SK-N-SH (cell line): ENCODE measurements around the gene NCF4. TPM values are rescaled to one million over a fixed set of nuclear protein-coding genes. Genes with fewer than 3 reads are reported as not detected.

Experiments
- CTCF ChIA-PET: fragments of 300-600, 350-600 bp; formaldehyde crosslinking; extraction: SDS; loops from one replicate; lab custom pipeline; 2021; lab: Yijun Ruan, JAX
- POLR2A ChIA-PET: fragments of 350-600 bp; sonication (Branson Sonifier 250); formaldehyde crosslinking; extraction: SDS; loops from one replicate; lab custom pipeline; 2020; ENCODE audit warnings: antibody characterized with exemption, inconsistent platforms; lab: Yijun Ruan, JAX
- DNase-seq: peaks from one replicate; pipeline ENCODE4 v3.0.0; 2012
- H2AFZ ChIP-seq: fragments of 200-600 bp; sonication (generic); 2 replicates; pipeline ENCODE4 v1.8.1; 2016; ENCODE audit warnings: antibody characterized with exemption, mild to moderate bottlenecking, low read depth
- H3F3A ChIP-seq: fragments of 200-600 bp; sonication (generic); replicated peaks from 2 replicates; pipeline ENCODE3; 2016; ENCODE audit warnings: antibody characterized with exemption, mild to moderate bottlenecking; ENCODE audit not compliant: insufficient read depth
- H3K27ac ChIP-seq, 2 experiments: fragments of 200-500 bp in 1 of 2; fragments of 200-600 bp in 1 of 2; sonication (Bioruptor generic) in 1 of 2; sonication (generic), shearing (Covaris generic) in 1 of 2; 2 replicates each; pipeline versions ENCODE4 v1.5.1 to v1.6.1; 2014 to 2016; ENCODE audit warnings: low read depth in 2 of 2, inconsistent platforms in 1 of 2, low read length in 1 of 2, mild to moderate bottlenecking in 1 of 2, mixed read lengths in 1 of 2
- H3K27me3 ChIP-seq: fragments of 200-600 bp; sonication (generic), shearing (Covaris generic); 2 replicates; pipeline ENCODE4 v1.6.1; 2016; ENCODE audit warnings: mixed run types; ENCODE audit not compliant: insufficient read depth
- H3K36me3 ChIP-seq, 2 experiments: fragments of 200-500 bp in 1 of 2; fragments of 200-600 bp in 1 of 2; sonication (Bioruptor generic) in 1 of 2; sonication (generic) in 1 of 2; replicated peaks in 1 of 2; 2 replicates each; pipeline versions ENCODE3 to v1.5.1; 2014 to 2016; ENCODE audit warnings: low read length in 1 of 2, mild to moderate bottlenecking in 1 of 2; ENCODE audit not compliant: insufficient read depth in 2 of 2, control insufficient read depth in 1 of 2
- H3K4me1 ChIP-seq, 2 experiments: fragments of 200-500 bp in 1 of 2; fragments of 200-600 bp in 1 of 2; sonication (Bioruptor generic) in 1 of 2; sonication (generic), shearing (Covaris generic) in 1 of 2; 2 replicates each; pipeline versions ENCODE4 v1.5.1 to v1.6.1; 2014 to 2016; ENCODE audit warnings: low read depth in 1 of 2, low read length in 1 of 2, mixed run types in 1 of 2; ENCODE audit not compliant: insufficient read depth in 2 of 2, control insufficient read depth in 1 of 2
- H3K4me2 ChIP-seq: fragments of 200-600 bp; sonication (generic), shearing (Covaris generic); 2 replicates; pipeline ENCODE4 v1.6.1; 2017; ENCODE audit warnings: mixed run types
- H3K4me3 ChIP-seq, 2 experiments: fragments of 200-500 bp in 1 of 2; fragments of 200-600 bp in 1 of 2; sonication (Bioruptor generic) in 1 of 2; sonication (generic), shearing (Covaris generic) in 1 of 2; 2 replicates each; pipeline versions ENCODE4 v1.5.1 to v1.8.1; 2014 to 2016; ENCODE audit warnings: low read depth in 2 of 2, inconsistent platforms in 1 of 2, low read length in 1 of 2, mild to moderate bottlenecking in 1 of 2, mixed read lengths in 1 of 2, moderate library complexity in 1 of 2
- H3K79me2 ChIP-seq: fragments of 200-600 bp; sonication (generic); 2 replicates; pipeline ENCODE4 v1.8.1; 2017; ENCODE audit warnings: mild to moderate bottlenecking; ENCODE audit not compliant: insufficient read depth
- H3K9ac ChIP-seq: fragments of 200-600 bp; sonication (generic); 2 replicates; pipeline ENCODE4 v1.6.1; 2017; ENCODE audit warnings: mixed run types
- H3K9me2 ChIP-seq: fragments of 200-600 bp; sonication (generic); 2 replicates; pipeline ENCODE4 v1.6.1; 2017; ENCODE audit warnings: mixed run types
- H3K9me3 ChIP-seq: fragments of 200-600 bp; sonication (generic); 2 replicates; pipeline ENCODE4 v1.6.1; 2017; ENCODE audit warnings: mixed run types, mild to moderate bottlenecking, moderate library complexity
- H4K20me1 ChIP-seq: fragments of 200-600 bp; sonication (generic); 2 replicates; pipeline ENCODE4 v1.6.1; 2017; ENCODE audit warnings: mild to moderate bottlenecking, mixed run types; ENCODE audit not compliant: insufficient read depth
- ELF1 ChIP-seq: IDR thresholded peaks from 2 replicates; pipeline ENCODE4 v1.4.0; 2012
- EP300 ChIP-seq, 2 experiments: IDR thresholded peaks; 2 replicates each; pipeline versions ENCODE4 v1.4.0 to v1.6.1; 2012; ENCODE audit warnings: borderline replicate concordance in 1 of 2, low read depth in 1 of 2, low read length in 1 of 2
- FOSL2 ChIP-seq: IDR thresholded peaks from 2 replicates; pipeline ENCODE4 v1.4.0; 2012; ENCODE audit warnings: low read depth, mild to moderate bottlenecking, moderate library complexity, borderline replicate concordance
- FOXJ3 ChIP-seq: sonication (generic); formaldehyde crosslinking; IDR thresholded peaks from 2 replicates; pipeline ENCODE4 v1.5.1; 2020; ENCODE audit warnings: mild to moderate bottlenecking, missing genetic modification reagents
- GATA2 ChIP-seq: sonication (generic); formaldehyde crosslinking; IDR thresholded peaks from 2 replicates; pipeline ENCODE4 v1.5.0; 2020; ENCODE audit warnings: mild to moderate bottlenecking, missing genetic modification reagents
- MXI1 ChIP-seq: IDR thresholded peaks from 2 replicates; pipeline ENCODE4 v1.6.1; 2012; ENCODE audit warnings: mild to moderate bottlenecking, low read depth, low read length, improper control_type of control experiment
- NRF1 ChIP-seq: IDR thresholded peaks from 2 replicates; pipeline ENCODE4 v1.6.1; 2012; ENCODE audit warnings: low read depth, mild to moderate bottlenecking, low read length
- RAD21 ChIP-seq: IDR thresholded peaks from 2 replicates; pipeline ENCODE4 v1.6.1; 2012; ENCODE audit warnings: mild to moderate bottlenecking, low read length
- RCOR1 ChIP-seq: fragments of 150-350 bp; IDR thresholded peaks from 2 replicates; pipeline ENCODE4 v1.6.1; 2017; ENCODE audit warnings: antibody characterized with exemption, low read length
- RXRA ChIP-seq: IDR thresholded peaks from 2 replicates; pipeline ENCODE4 v1.4.0; 2012; ENCODE audit warnings: low read depth, mild to moderate bottlenecking, borderline replicate concordance
- TAF1 ChIP-seq: IDR thresholded peaks from 2 replicates; pipeline ENCODE4 v1.6.1; 2012; ENCODE audit warnings: low read depth, mild to moderate bottlenecking, low read length, moderate library complexity, borderline replicate concordance
- TEAD4 ChIP-seq: IDR thresholded peaks from 2 replicates; pipeline ENCODE4 v1.4.0; 2012; ENCODE audit warnings: mild to moderate bottlenecking, borderline replicate concordance; ENCODE audit not compliant: insufficient read depth
- YY1 ChIP-seq: IDR thresholded peaks from 2 replicates; pipeline ENCODE4 v1.4.0; 2012; ENCODE audit warnings: low read depth, mild to moderate bottlenecking
- WGBS: methylation state at CpG from one replicate; pipeline ENCODE4 v1.1.6; 2017; ENCODE audit warnings: low lambda C conversion rate; 5-methylcytosine and 5-hydroxymethylcytosine counted together
- polyA plus RNA-seq, 3 experiments: library from polyadenylated mRNA; depleted of rRNA; stranded (reverse); fragments of >200 nt; gene quantifications; 2 replicates each; pipeline ENCODE4 v1.2.3, GENCODE V29; 2012
- TF ChIP-seq, protein P1 (sequence below): IDR thresholded peaks from 2 replicates; pipeline ENCODE4 v1.4.0; 2012; ENCODE audit warnings: low read depth, borderline replicate concordance
- TF ChIP-seq, protein P2 (sequence below): fragments of 150-350 bp; IDR thresholded peaks from 2 replicates; pipeline ENCODE4 v1.6.1; 2017; ENCODE audit warnings: antibody characterized with exemption, low read length, low read depth, borderline replicate concordance
- TF ChIP-seq, protein P3 (sequence below): fragments of 150-350 bp; IDR thresholded peaks from 2 replicates; pipeline ENCODE4 v1.6.1; 2016; ENCODE audit warnings: mild to moderate bottlenecking, low read depth, low read length
- TF ChIP-seq, protein P4 (sequence below): IDR thresholded peaks from 2 replicates; pipeline ENCODE4 v1.6.1; 2012; ENCODE audit warnings: mild to moderate bottlenecking, low read depth, low read length, moderate library complexity
- TF ChIP-seq, protein P5 (sequence below): IDR thresholded peaks from 2 replicates; pipeline ENCODE4 v1.4.0; 2012; ENCODE audit warnings: low read depth, borderline replicate concordance
- TF ChIP-seq, protein P6 (sequence below): IDR thresholded peaks from 2 replicates; pipeline ENCODE4 v1.4.0; 2012; ENCODE audit warnings: low read depth
- TF ChIP-seq, protein P7 (sequence below): IDR thresholded peaks from 2 replicates; pipeline ENCODE4; 2012

NCF4 gene
- polyA plus RNA-seq, 1 of the 3 experiments (the other 2 are of a cell fraction), result not detected

DNA sequence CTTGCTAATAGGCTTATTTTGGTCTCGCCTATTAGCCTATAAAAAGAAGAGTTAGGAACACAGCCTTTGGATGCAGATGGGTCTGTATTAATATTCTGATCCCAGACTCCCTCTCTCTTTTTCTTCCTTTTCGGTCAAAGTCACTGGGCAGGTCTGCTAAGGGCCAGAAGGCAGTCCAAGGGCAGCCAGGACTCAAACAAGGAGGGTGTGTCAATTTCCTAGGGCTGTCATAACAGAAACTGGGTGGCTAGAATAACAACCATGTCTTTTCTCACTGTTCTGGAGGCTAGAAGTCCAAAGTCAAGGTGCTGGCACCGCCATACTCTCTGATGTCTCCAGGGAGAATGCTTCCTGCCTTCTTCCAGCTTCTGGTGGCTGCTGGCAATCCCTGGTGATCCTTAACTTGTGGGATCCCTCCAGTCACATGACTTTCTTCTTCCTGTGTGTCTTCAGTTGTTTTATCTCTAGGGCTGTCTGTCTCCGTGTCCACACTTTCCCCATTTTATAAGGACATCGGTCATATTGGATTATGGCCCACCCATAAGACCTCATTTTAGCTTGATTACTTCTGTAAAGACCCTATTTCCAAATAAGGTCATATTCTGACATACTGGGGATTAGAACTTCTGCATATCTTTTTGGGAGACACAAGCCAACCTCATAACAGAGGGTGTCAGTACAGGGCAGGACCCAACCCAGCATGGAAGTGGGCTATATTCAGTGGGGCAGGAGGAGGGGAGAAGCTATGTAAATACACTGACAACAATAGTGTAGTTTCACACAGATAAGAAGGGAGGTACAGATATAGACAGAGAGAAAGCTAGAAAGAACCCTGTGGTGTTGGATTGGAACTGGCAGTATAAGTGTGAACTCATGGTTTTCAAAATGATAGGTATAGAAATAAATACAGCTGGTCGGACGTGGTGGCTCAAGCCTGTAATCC, 46.7 kb downstream of the NCF4 start:
- no peaks in the 10 kb centered on the region for H4K20me1 ChIP-seq
- no peaks in the 10 kb centered on the region for H3K9me3 ChIP-seq
- DNase-seq, result no peak
- H3K9me2 ChIP-seq, result no peaks in the 10 kb centered on the region
- no peak overlapping the region for H3K27ac ChIP-seq
- no peak overlapping the region for H3K4me2 ChIP-seq
- H2AFZ ChIP-seq, result no peak overlapping the region
- 26% methylated on average over 7 of the region's 7 CpGs for WGBS
- no peaks in the 10 kb centered on the region for H3K36me3 ChIP-seq
- no peaks in the 10 kb centered on the region for H3K79me2 ChIP-seq
- H3K9ac ChIP-seq, result no peak overlapping the region
- H3K27me3 ChIP-seq, result no peaks in the 10 kb centered on the region
- CTCF ChIA-PET, result interaction anchor here (0.9 to 1.1 kb wide), 3 partner anchors 34 to 56 kb away, joined by 3 to 4 read pairs (median 3); no protein-coding TSS in a partner anchor
- no peak overlapping the region for H3K4me3 ChIP-seq
- POLR2A ChIA-PET, result no interaction called here
- H3F3A ChIP-seq, result no peaks in the 10 kb centered on the region
- no peak for TF ChIP-seq RXRA
- TF ChIP-seq ELF1, result no peak
- TF ChIP-seq, protein P1, sequence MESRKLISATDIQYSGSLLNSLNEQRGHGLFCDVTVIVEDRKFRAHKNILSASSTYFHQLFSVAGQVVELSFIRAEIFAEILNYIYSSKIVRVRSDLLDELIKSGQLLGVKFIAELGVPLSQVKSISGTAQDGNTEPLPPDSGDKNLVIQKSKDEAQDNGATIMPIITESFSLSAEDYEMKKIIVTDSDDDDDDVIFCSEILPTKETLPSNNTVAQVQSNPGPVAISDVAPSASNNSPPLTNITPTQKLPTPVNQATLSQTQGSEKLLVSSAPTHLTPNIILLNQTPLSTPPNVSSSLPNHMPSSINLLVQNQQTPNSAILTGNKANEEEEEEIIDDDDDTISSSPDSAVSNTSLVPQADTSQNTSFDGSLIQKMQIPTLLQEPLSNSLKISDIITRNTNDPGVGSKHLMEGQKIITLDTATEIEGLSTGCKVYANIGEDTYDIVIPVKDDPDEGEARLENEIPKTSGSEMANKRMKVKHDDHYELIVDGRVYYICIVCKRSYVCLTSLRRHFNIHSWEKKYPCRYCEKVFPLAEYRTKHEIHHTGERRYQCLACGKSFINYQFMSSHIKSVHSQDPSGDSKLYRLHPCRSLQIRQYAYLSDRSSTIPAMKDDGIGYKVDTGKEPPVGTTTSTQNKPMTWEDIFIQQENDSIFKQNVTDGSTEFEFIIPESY, result no peak
- no peak for TF ChIP-seq NRF1
- TF ChIP-seq GATA2 (CRISPR knock-in tag), result no peak
- TF ChIP-seq, protein P2, sequence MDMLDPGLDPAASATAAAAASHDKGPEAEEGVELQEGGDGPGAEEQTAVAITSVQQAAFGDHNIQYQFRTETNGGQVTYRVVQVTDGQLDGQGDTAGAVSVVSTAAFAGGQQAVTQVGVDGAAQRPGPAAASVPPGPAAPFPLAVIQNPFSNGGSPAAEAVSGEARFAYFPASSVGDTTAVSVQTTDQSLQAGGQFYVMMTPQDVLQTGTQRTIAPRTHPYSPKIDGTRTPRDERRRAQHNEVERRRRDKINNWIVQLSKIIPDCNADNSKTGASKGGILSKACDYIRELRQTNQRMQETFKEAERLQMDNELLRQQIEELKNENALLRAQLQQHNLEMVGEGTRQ, result no peak
- no peak for TF ChIP-seq TAF1
- TF ChIP-seq EP300 (IDR thresholded peaks at IDR 0.05; ENCODE audit: borderline replicate concordance in 1 of 2, low read depth in 1 of 2, low read length in 1 of 2), result no peak
- no peak for TF ChIP-seq YY1
- TF ChIP-seq FOXJ3 (CRISPR knock-in tag), result no peak
- TF ChIP-seq TEAD4, result no peak
- no peak for TF ChIP-seq MXI1
- TF ChIP-seq RCOR1, result no peak
- TF ChIP-seq FOSL2, result no peak
- TF ChIP-seq RAD21, result no peak
- TF ChIP-seq, protein P3, sequence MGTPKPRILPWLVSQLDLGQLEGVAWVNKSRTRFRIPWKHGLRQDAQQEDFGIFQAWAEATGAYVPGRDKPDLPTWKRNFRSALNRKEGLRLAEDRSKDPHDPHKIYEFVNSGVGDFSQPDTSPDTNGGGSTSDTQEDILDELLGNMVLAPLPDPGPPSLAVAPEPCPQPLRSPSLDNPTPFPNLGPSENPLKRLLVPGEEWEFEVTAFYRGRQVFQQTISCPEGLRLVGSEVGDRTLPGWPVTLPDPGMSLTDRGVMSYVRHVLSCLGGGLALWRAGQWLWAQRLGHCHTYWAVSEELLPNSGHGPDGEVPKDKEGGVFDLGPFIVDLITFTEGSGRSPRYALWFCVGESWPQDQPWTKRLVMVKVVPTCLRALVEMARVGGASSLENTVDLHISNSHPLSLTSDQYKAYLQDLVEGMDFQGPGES, result no peak
- TF ChIP-seq, protein P4, sequence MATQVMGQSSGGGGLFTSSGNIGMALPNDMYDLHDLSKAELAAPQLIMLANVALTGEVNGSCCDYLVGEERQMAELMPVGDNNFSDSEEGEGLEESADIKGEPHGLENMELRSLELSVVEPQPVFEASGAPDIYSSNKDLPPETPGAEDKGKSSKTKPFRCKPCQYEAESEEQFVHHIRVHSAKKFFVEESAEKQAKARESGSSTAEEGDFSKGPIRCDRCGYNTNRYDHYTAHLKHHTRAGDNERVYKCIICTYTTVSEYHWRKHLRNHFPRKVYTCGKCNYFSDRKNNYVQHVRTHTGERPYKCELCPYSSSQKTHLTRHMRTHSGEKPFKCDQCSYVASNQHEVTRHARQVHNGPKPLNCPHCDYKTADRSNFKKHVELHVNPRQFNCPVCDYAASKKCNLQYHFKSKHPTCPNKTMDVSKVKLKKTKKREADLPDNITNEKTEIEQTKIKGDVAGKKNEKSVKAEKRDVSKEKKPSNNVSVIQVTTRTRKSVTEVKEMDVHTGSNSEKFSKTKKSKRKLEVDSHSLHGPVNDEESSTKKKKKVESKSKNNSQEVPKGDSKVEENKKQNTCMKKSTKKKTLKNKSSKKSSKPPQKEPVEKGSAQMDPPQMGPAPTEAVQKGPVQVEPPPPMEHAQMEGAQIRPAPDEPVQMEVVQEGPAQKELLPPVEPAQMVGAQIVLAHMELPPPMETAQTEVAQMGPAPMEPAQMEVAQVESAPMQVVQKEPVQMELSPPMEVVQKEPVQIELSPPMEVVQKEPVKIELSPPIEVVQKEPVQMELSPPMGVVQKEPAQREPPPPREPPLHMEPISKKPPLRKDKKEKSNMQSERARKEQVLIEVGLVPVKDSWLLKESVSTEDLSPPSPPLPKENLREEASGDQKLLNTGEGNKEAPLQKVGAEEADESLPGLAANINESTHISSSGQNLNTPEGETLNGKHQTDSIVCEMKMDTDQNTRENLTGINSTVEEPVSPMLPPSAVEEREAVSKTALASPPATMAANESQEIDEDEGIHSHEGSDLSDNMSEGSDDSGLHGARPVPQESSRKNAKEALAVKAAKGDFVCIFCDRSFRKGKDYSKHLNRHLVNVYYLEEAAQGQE, result no peak
- TF ChIP-seq, protein P5, sequence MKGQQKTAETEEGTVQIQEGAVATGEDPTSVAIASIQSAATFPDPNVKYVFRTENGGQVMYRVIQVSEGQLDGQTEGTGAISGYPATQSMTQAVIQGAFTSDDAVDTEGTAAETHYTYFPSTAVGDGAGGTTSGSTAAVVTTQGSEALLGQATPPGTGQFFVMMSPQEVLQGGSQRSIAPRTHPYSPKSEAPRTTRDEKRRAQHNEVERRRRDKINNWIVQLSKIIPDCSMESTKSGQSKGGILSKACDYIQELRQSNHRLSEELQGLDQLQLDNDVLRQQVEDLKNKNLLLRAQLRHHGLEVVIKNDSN, result no peak
- TF ChIP-seq, protein P6, sequence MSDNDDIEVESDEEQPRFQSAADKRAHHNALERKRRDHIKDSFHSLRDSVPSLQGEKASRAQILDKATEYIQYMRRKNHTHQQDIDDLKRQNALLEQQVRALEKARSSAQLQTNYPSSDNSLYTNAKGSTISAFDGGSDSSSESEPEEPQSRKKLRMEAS, result no peak
- TF ChIP-seq, protein P7, sequence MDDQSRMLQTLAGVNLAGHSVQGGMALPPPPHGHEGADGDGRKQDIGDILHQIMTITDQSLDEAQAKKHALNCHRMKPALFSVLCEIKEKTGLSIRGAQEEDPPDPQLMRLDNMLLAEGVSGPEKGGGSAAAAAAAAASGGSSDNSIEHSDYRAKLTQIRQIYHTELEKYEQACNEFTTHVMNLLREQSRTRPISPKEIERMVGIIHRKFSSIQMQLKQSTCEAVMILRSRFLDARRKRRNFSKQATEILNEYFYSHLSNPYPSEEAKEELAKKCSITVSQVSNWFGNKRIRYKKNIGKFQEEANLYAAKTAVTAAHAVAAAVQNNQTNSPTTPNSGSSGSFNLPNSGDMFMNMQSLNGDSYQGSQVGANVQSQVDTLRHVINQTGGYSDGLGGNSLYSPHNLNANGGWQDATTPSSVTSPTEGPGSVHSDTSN, result no peak
- TF ChIP-seq, all 33 proteins: peak for 0
- H3K4me1 ChIP-seq, result no peaks in the 10 kb centered on the region
